BJ (cell line): ENCODE measurements around the gene TIGD4. TPM values are rescaled to one million over a fixed set of nuclear protein-coding genes. Genes with fewer than 3 reads are reported as not detected.

ENCODE experiments used
- CTCF ChIA-PET: fragments of 350-600 bp; formaldehyde crosslinking; extraction: SDS; loops from one replicate; lab custom pipeline; 2021; ENCODE audit warnings: antibody characterized with exemption, inconsistent platforms; lab: Yijun Ruan, JAX
- POLR2A ChIA-PET: fragments of 300-600 bp; sonication (Branson Sonifier 250); formaldehyde crosslinking; extraction: SDS; loops from one replicate; lab custom pipeline; 2021; ENCODE audit warnings: antibody characterized with exemption; lab: Charles Lee
- DNase-seq: peaks from one replicate; pipeline ENCODE4 v3.0.0-alpha.2; 2011; ENCODE audit warnings: low read depth
- H3K27me3 ChIP-seq: 2 replicates; pipeline ENCODE4 v1.6.0; 2011; ENCODE audit warnings: low read length; ENCODE audit not compliant: control insufficient read depth, insufficient read depth
- H3K36me3 ChIP-seq: 2 replicates; pipeline ENCODE4 v1.5.1; 2011; ENCODE audit warnings: low read length; ENCODE audit not compliant: control insufficient read depth, insufficient read depth
- H3K4me3 ChIP-seq: 2 replicates; pipeline ENCODE4 v1.5.1; 2011; ENCODE audit warnings: low read depth, mild to moderate bottlenecking, control low read depth, low read length
- CTCF ChIP-seq: IDR thresholded peaks from 2 replicates; pipeline ENCODE4 v1.5.1; 2011; ENCODE audit warnings: low read depth, mild to moderate bottlenecking, control low read depth, inconsistent platforms, low read length, moderate library complexity; ENCODE audit not compliant: insufficient read depth
- polyA plus RNA-seq: library from polyadenylated mRNA; depleted of rRNA; stranded (reverse); fragments of >200 nt; gene quantifications from 2 replicates; pipeline ENCODE4 v1.2.3, GENCODE V29; 2011

TIGD4 gene
- polyA plus RNA-seq, 1 experiment = not detected

- ChIA-PET POLR2A (no interaction called here), CTCF (interaction anchor here (1.0 to 2.8 kb wide), 4 partner anchors 19 to 87 kb away, joined by 3 to 9 read pairs (median 3); partner anchors contain the start of genes ARFIP1 and TIGD4)
- no peak for TF ChIP-seq CTCF
- no peak for DNase-seq
- Histone ChIP-seq H3K27me3 (peaks cover 4% of the 10 kb centered on the region), H3K4me3 (no peak overlapping the region), H3K36me3 (no peaks in the 10 kb centered on the region)
These were observed 45.4 kb downstream of the TIGD4 start for GRCh38 chr4:152734015-152734698.

GRCh38 chr4:152731997-152732396 is 47.5 kb downstream of the TIGD4 start:
- ChIA-PET POLR2A (no interaction called here), CTCF (interaction anchor here (0.9 kb wide), 1 partner anchor 280 kb away, joined by 3 read pairs; no protein-coding TSS in a partner anchor)
- Histone ChIP-seq H3K4me3 (no peak overlapping the region), H3K27me3 (peaks cover 3% of the 10 kb centered on the region), H3K36me3 (no peaks in the 10 kb centered on the region)
- no peak for TF ChIP-seq CTCF
- DNase-seq = no peak

- ChIA-PET CTCF (no interaction called here), POLR2A (no interaction called here)
- no peak for DNase-seq
- H3K27me3 ChIP-seq = peaks cover 3% of the 10 kb centered on the region
- H3K4me3 ChIP-seq = no peak overlapping the region
- no peaks in the 10 kb centered on the region for H3K36me3 ChIP-seq
- no peak for TF ChIP-seq CTCF
These were observed 50.1 kb downstream of the TIGD4 start for GRCh38 chr4:152729466-152729865.

GRCh38 chr4:152728343-152728742 is 51.2 kb downstream of the TIGD4 start:
- CTCF ChIA-PET = no interaction called here
- POLR2A ChIA-PET = no interaction called here

GRCh38 chr4:152727784-152728183 is 51.7 kb downstream of the TIGD4 start:
- Histone ChIP-seq H3K36me3 (no peaks in the 10 kb centered on the region), H3K27me3 (peaks cover 3% of the 10 kb centered on the region), H3K4me3 (no peak overlapping the region)
- DNase-seq = no peak
- ChIA-PET CTCF (interaction anchor here (0.7 kb wide), 1 partner anchor 319 kb away, joined by 3 read pairs; no protein-coding TSS in a partner anchor), POLR2A (no interaction called here)
- TF ChIP-seq CTCF = no peak

More at GRCh38 chr4:152728343-152728742, 51.2 kb downstream of the TIGD4 start:
- H3K36me3 ChIP-seq = no peaks in the 10 kb centered on the region
- peaks cover 3% of the 10 kb centered on the region for H3K27me3 ChIP-seq
- no peak overlapping the region for H3K4me3 ChIP-seq
- no peak for TF ChIP-seq CTCF
- DNase-seq = no peak
